ENCODE results near the gene CNPY1. TPM values are rescaled to one million over a fixed set of nuclear protein-coding genes. Genes with fewer than 3 reads are reported as not detected.

CNPY1 gene
- total and polyA plus RNA-seq, 2 donors: 0.32 TPM; not detected in 1

DNA sequence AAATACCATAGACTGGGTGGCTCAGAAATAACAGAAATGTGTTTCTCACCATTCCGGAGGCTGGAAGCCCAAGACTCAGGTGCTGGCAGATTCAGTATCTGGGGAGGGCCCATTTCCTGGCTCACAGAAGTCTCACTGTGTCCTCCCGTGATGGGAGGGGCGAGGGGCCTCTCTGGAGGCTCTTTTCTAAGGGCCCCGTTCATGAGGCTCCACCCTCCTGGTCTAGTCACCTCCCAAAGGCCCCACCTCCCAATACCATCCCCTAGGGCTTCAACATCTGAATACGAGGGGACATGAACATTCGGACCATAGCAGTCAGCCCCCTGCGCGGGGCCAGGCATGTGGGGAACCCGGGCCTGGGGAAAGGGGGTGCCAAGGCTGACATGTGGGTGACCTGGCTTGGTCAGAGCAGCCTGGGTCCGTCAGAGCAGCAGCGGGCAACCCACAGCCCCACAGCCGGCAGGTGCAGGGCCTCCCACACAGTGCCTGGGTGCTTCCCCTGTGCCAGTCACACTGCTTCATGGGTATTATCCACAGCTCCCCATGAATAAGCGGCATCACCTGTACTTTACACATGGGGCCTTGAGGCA, 13.3 kb upstream of the CNPY1 start:
- WGBS: 73% methylated on average over 13 of the region's 13 CpGs

DNA sequence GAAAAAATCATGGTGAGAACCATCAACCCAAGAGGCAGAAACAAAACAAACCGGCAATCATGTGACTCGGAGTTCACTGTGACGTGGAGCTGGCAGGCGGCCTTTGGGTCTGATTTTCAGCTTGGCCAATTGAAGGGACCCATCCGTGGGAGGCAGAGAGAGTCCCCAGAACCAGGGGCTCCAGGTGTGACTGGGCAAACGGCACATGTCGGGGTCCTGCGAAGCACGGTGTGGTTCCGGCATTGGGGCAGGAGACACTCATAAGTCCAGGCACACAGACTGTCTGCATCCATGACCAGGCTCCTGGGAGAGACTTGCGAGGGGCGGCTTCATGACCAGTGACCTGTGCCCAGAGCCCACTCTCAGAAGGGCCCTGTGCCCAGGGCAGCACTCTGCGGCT, 12.6 kb upstream of the CNPY1 start:
- Histone ChIP-seq H3K36me3 (ENCODE audit: insufficient read depth) (no peaks in the 10 kb centered on the region), H3K27ac (ENCODE audit: low read depth) (no peak overlapping the region), H3K4me1 (ENCODE audit: insufficient read depth) (no peaks in the 10 kb centered on the region), H3K4me3 (ENCODE audit: low read depth, low read length) (no peak overlapping the region)
- 93% methylated on average over 13 of the region's 13 CpGs for WGBS
- no peak for DNase-seq (ENCODE audit: extremely low spot score)

More for the DNA sequence above, 13.3 kb upstream of the CNPY1 start:
- H3K4me1 ChIP-seq (ENCODE audit: insufficient read depth): no peaks in the 10 kb centered on the region
- H3K36me3 ChIP-seq (ENCODE audit: insufficient read depth): no peaks in the 10 kb centered on the region
- H3K27ac ChIP-seq (ENCODE audit: low read depth): no peak overlapping the region
- no peak overlapping the region for H3K4me3 ChIP-seq (ENCODE audit: low read depth, low read length)
- no peak for DNase-seq (ENCODE audit: extremely low spot score)

DNA sequence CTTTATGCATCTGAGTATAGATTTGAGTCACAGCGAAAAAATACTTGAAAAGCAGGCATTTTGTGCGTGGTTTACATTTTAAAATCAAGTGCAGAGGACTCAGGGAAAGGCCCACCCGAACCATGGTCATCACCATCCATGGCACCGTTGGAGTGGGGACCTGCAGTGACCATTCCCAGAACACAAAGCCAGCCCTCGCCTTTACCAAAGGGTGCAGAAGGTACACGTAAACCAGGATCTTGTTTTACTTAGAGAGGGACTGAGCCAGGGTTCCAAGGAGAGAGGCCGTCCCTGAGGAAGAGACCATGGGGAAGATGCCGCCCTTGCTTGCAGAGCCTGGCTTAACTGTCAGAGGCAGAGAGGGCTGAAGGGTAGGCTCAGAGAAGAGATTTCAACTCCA, 12.0 kb upstream of the CNPY1 start:
- no peaks in the 10 kb centered on the region for H3K36me3 ChIP-seq (ENCODE audit: insufficient read depth)
- WGBS: 80% methylated on average over 8 of the region's 8 CpGs
- no peak for DNase-seq (ENCODE audit: extremely low spot score)
- H3K27ac ChIP-seq (ENCODE audit: low read depth): no peak overlapping the region
- H3K4me3 ChIP-seq (ENCODE audit: low read depth, low read length): no peak overlapping the region
- H3K4me1 ChIP-seq (ENCODE audit: insufficient read depth): no peaks in the 10 kb centered on the region

DNA sequence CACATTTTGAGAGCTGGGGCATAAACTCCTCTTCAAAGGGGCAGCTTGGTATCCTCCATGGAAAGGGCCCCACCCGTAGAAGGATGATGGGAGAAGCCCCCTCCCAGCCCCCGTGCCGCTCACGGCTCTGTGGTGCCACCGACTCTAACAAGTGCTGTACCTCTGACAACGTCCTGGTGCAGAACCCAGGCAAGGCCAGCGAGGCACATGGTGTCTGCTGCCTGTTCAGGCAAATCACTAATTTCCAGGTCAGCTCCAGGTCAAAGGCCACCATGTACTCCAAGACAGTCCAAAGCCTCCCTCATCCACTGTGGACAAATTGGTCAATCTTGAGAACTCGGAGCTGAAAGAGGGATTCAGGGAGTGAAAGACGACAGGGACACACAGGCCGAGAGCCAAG, 11.4 kb upstream of the CNPY1 start:
- Histone ChIP-seq H3K4me1 (ENCODE audit: insufficient read depth) (no peaks in the 10 kb centered on the region), H3K36me3 (ENCODE audit: insufficient read depth) (no peaks in the 10 kb centered on the region), H3K27ac (ENCODE audit: low read depth) (no peak overlapping the region), H3K4me3 (ENCODE audit: low read depth, low read length) (no peak overlapping the region)
- WGBS: 80% methylated on average over 10 of the region's 10 CpGs
- DNase-seq (ENCODE audit: extremely low spot score): no peak

DNA sequence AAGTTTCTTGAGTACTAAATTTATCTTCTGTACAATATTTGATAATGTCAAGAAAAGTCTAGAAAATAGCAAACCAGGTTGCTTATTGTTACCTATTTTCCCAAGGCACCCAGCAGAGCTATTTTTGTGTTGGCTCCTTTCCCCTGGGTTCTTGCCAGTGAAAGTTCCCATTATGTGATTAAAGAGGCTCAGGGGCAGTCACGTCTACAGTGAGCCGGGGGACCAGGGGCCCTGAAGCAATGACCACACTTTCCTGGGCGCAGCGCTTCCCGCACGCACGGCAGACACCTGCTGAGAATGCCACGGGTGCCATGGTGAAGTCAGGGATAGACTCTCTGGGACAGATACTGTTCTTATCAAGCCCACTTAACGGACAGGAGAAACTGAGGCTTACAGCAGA, 10.4 kb upstream of the CNPY1 start:
- no peaks in the 10 kb centered on the region for H3K4me1 ChIP-seq (ENCODE audit: insufficient read depth)
- no peak overlapping the region for H3K27ac ChIP-seq (ENCODE audit: low read depth)
- no peak for DNase-seq (ENCODE audit: extremely low spot score)
- H3K36me3 ChIP-seq (ENCODE audit: insufficient read depth): no peaks in the 10 kb centered on the region
- H3K4me3 ChIP-seq (ENCODE audit: low read depth, low read length): no peak overlapping the region
- WGBS: 74% methylated on average over 9 of the region's 9 CpGs

DNA sequence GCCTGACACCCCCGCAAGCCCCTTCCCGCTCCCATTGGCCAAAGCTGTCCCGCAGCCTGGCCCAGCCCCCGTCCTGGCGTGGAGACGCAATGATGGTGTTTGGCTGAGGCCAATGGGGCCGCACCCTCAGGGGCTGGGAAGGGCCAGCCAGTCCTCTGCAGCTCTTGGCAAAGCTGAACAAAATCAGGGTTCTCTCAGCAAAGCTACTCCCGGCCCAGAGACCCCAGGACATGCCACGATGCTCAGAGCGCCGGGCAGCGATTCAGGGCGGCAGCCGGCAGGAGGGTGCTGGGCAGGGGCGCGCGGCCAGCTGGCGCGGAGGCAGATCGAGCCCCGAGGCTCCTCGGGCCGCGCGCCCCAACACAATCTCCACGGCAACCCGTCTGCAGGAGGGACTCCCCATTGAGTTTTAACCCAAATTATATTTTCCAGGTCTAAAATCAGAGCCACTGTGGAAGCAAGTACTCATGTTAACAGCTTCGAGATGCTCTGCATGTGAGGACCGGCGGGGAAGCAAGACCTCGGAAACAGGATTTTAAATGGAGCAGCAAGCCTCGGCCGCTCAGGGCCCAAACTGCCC, 8.8 kb upstream of the CNPY1 start:
- no peak for DNase-seq (ENCODE audit: extremely low spot score)
- Histone ChIP-seq H3K36me3 (ENCODE audit: insufficient read depth) (no peaks in the 10 kb centered on the region), H3K4me1 (ENCODE audit: insufficient read depth) (no peaks in the 10 kb centered on the region), H3K4me3 (ENCODE audit: low read depth, low read length) (no peak overlapping the region), H3K27ac (ENCODE audit: low read depth) (no peak overlapping the region)
- WGBS: 87% methylated on average over 33 of the region's 33 CpGs

DNA sequence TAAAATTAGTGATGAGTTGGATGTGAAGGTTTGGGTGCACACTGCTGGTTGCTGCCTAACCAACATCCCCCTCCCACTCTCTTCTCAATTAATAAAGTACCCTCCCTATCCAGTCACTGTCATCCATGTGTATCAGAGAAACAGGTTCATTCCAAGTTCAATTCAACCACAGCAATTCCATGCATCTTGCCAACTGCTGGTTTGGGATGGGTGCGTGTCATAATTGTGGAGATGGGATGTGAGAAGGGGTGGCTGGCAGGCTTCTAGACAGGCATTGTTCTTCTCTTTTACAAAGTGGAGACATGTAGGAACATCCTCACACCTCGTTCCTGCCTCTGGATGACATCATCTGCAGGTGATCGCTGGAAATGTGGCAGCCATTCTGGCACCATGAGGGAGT, 7.5 kb upstream of the CNPY1 start:
- WGBS: 89% methylated on average over 3 of the region's 3 CpGs
- H3K27ac ChIP-seq (ENCODE audit: low read depth): no peak overlapping the region
- no peak overlapping the region for H3K4me3 ChIP-seq (ENCODE audit: low read depth, low read length)
- H3K36me3 ChIP-seq (ENCODE audit: insufficient read depth): no peaks in the 10 kb centered on the region
- H3K4me1 ChIP-seq (ENCODE audit: insufficient read depth): no peaks in the 10 kb centered on the region
- DNase-seq (ENCODE audit: extremely low spot score): no peak

DNA sequence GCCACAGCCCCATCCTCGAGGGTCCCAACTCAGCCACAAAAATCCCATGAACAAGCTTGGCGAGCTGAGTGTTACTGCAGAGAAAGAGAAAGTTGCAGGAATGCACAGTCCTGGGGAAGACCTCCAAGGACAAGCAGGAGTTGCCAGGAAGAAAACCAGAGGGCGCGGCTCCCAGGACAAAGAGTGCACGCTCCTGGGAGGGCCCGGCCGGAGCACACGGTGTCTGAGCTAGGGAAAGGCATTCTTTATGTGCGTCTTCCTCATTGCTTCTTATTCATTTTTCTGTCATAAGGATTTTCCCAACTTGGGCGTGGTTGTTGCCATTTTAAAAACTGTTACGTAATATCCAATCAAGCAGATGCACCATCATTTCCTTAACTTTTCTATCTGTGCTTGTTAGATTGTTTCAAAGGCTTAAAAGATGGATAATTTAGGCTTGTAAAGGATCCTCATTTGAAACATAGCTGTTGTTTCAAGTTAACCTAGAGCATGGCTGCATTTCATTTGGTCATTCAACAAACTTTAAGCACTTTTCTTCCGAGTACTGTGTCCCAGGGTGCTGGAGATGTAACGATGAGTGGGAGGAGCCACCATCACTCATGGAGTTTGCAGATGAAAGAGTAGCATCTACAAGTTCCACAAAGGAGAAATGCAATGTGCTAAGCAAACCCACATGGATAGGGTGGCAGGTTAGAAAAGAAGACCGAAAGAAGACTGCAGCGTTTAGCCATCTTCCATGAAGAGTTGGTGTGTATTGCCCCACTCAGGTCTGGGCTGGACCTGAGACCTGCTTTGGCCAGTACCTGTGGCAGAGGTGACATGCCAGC, 5.6 kb upstream of the CNPY1 start:
- Histone ChIP-seq H3K27ac (ENCODE audit: low read depth) (no peak overlapping the region), H3K36me3 (ENCODE audit: insufficient read depth) (no peaks in the 10 kb centered on the region), H3K4me1 (ENCODE audit: insufficient read depth) (no peaks in the 10 kb centered on the region), H3K4me3 (ENCODE audit: low read depth, low read length) (no peak overlapping the region)
- 80% methylated on average over 15 of the region's 15 CpGs for WGBS
- DNase-seq (ENCODE audit: extremely low spot score): no peak

DNA sequence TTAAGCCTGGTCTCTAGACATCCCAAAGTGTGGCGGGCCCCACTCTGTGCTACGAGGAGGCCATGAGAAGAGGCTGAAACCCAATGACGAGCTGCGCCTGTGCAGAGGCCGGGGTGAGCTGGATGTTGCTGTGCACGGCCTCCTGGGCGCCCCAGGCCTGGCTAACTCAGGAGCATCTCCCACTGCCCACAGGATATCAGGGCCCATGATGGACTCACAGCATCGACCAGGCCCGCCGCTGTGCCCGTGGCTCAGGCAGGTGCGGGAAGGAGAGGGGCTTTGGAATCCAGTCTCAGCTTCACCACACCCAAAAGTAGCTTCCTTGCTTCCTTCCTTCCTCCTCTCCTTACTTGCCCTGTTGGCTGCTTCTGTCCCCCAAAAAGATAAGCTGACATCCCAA, 4.6 kb upstream of the CNPY1 start:
- no peaks in the 10 kb centered on the region for H3K36me3 ChIP-seq (ENCODE audit: insufficient read depth)
- H3K4me3 ChIP-seq (ENCODE audit: low read depth, low read length): no peak overlapping the region
- no peak overlapping the region for H3K27ac ChIP-seq (ENCODE audit: low read depth)
- 85% methylated on average over 12 of the region's 12 CpGs for WGBS
- H3K4me1 ChIP-seq (ENCODE audit: insufficient read depth): no peaks in the 10 kb centered on the region
- no peak for DNase-seq (ENCODE audit: extremely low spot score)

DNA sequence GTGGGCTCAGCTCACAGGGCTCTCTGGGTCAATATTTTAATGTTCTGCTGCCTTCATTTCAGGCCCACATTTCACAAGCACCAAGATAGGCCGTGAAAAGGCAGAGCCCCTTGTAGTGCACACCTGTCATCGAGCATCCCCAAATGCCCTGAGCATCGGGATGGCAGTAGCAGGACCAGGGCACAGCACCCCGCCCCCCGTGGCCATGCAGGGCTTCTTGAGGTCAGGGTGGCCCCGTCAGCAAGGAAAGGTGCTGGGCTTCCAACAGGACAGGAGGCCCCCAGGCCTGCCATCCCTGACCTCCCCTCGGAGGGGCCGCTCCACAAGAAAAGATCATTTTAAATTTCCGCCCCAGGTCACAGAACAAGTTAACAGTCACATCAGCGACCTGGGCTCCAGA, 2.9 kb upstream of the CNPY1 start:
- H3K36me3 ChIP-seq (ENCODE audit: insufficient read depth): no peaks in the 10 kb centered on the region
- 87% methylated on average over 10 of the region's 10 CpGs for WGBS
- no peak overlapping the region for H3K4me3 ChIP-seq (ENCODE audit: low read depth, low read length)

DNA sequence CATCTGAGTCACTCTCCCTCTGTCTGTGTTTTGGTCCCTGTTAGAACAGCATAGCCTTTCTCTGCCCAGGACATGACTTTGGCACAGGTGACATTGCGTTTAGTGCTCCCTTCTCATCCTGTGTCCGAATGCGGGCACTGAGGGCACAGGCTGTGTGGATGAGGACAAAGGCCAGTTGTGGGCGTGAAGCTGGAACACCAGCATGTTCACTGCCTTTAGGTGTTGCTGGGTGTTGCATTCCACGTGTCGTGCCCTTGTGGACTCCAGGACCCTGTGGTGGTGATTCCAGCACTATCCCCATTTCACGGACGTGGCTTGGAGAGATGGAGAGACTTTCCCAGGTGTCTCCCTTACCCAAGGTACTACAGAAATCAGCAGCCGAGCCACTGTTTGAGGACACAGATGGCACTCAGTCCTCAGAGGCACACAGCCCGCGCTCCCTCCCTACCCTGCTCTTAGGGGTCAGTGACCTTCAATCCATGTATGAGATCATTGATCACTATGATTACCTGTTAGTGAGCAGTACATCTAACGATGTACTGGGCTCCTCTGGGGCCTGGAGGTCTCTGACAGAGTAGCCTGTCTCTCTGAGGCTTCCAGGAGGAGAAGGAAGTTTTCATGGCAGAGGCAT, 917 bp upstream of the CNPY1 start:
- H3K36me3 ChIP-seq (ENCODE audit: insufficient read depth): no peaks in the 10 kb centered on the region
- H3K4me1 ChIP-seq (ENCODE audit: insufficient read depth): no peaks in the 10 kb centered on the region
- H3K4me3 ChIP-seq (ENCODE audit: low read depth, low read length): no peak overlapping the region
- no peak for DNase-seq (ENCODE audit: extremely low spot score)
- H3K27ac ChIP-seq (ENCODE audit: low read depth): no peak overlapping the region
- 86% methylated on average over 12 of the region's 12 CpGs for WGBS

More for the DNA sequence above, 2.9 kb upstream of the CNPY1 start:
- no peaks in the 10 kb centered on the region for H3K4me1 ChIP-seq (ENCODE audit: insufficient read depth)
- H3K27ac ChIP-seq (ENCODE audit: low read depth): no peak overlapping the region
- no peak for DNase-seq (ENCODE audit: extremely low spot score)

DNA sequence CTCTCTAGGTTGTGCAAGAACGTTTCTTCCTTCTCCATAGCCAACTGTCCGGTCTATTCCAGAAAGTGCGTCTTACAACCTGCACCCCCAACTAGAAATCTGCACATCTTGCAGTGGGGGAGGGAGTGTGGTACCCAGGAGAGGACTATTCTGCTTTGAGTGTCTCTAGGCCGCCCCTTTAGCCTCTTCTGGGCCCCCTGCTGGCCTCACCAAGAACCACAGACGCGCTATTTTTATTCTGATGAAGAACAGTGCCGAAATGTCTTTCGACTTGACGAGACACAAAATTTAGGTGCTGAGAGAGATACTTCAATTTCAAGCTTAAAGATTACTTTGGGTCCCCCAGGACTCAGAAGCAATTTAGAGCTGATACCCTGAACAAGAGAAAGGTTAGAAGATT, 1.0 kb downstream of the CNPY1 start:
- H3K27ac ChIP-seq (ENCODE audit: low read depth): no peak overlapping the region
- no peak overlapping the region for H3K4me3 ChIP-seq (ENCODE audit: low read depth, low read length)
- H3K4me1 ChIP-seq (ENCODE audit: insufficient read depth): no peaks in the 10 kb centered on the region
- DNase-seq (ENCODE audit: extremely low spot score): no peak
- no peaks in the 10 kb centered on the region for H3K36me3 ChIP-seq (ENCODE audit: insufficient read depth)
- 84% methylated on average over 9 of the region's 9 CpGs for WGBS

DNA sequence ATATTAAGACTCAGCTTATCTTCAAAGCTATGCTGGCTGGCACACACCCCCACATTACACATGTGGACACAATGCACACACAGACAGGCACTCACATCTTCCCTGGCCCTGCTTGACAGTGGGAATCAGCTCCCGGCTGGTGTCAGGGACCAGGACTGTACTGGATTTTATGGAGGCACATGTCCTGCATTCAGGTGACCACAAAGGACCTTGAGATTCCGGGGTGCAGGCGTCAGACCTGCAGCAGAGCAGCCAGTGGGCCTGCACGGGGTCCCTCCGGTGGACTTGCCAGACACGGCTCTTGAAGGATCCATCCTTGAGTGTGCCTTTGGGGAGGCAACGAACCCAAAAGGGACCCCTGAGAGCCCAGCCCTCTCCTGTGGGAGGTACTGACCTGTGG, 1.9 kb downstream of the CNPY1 start:
- WGBS: 77% methylated on average over 7 of the region's 7 CpGs
- Histone ChIP-seq H3K27ac (ENCODE audit: low read depth) (no peak overlapping the region), H3K4me1 (ENCODE audit: insufficient read depth) (no peaks in the 10 kb centered on the region), H3K36me3 (ENCODE audit: insufficient read depth) (no peaks in the 10 kb centered on the region), H3K4me3 (ENCODE audit: low read depth, low read length) (no peak overlapping the region)
- DNase-seq (ENCODE audit: extremely low spot score): no peak

DNA sequence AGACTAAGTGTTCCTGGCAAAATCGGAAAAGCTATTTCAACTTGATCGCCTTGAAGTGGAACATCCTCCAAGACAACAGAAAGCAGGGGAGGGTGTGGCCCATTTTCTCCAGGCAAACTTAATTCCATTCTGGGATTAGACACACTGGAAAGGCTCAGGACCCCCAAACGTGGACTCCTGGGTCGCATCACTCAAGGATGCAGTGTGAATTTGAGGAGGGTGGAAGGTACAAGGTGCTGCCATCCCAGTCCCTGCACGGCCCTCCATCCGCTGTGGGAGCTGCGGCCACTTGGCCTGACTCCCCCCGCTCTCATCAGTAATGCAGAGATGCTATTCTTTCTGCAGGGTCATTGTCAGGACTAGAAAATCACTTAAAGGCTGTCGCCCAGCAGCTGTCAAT, 2.4 kb downstream of the CNPY1 start:
- Histone ChIP-seq H3K4me3 (ENCODE audit: low read depth, low read length) (no peak overlapping the region), H3K27ac (ENCODE audit: low read depth) (no peak overlapping the region), H3K36me3 (ENCODE audit: insufficient read depth) (no peaks in the 10 kb centered on the region), H3K4me1 (ENCODE audit: insufficient read depth) (no peaks in the 10 kb centered on the region)
- WGBS: 90% methylated on average over 9 of the region's 9 CpGs
- no peak for DNase-seq (ENCODE audit: extremely low spot score)

Data from urinary bladder (tissue), 4 donors.